GM20000 (cell line): ENCODE results near the gene OR2T11.
A peak's percentile ranks its signal among the peaks of the same experiment; 100 is the strongest.

Experiments used
- DNase-seq: peaks from one replicate; pipeline ENCODE4 v3.0.0; 2012; ENCODE audit warnings: low spot score
- TF ChIP-seq, protein P1 (sequence below): IDR thresholded peaks from 2 replicates; pipeline ENCODE4 v1.5.1; 2012; ENCODE audit warnings: mild to moderate bottlenecking, control low read depth; ENCODE audit errors: extremely low read depth, missing control alignments

Gene OR2T11

DNA sequence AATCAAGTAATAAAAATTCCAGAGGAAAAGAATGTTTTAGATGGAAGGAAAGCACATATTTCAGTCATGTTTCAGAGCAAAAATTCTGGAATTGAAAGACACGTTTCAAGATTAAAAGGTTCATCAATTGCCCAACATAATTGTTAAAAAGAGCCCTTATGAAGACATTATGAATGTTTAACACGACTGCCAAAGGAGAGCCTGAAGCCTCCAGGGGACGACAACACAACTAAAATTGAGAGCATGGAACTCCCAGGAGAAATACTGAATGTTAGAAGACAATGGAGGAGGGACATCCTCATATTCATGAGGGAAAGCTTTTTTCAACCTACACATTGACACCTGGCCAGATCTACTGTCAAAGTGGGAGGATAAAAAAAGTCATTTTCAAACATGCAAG, 16.0 kb downstream of the OR2T11 start:
- DNase-seq = peak; percentile 33
- TF ChIP-seq, protein P1, sequence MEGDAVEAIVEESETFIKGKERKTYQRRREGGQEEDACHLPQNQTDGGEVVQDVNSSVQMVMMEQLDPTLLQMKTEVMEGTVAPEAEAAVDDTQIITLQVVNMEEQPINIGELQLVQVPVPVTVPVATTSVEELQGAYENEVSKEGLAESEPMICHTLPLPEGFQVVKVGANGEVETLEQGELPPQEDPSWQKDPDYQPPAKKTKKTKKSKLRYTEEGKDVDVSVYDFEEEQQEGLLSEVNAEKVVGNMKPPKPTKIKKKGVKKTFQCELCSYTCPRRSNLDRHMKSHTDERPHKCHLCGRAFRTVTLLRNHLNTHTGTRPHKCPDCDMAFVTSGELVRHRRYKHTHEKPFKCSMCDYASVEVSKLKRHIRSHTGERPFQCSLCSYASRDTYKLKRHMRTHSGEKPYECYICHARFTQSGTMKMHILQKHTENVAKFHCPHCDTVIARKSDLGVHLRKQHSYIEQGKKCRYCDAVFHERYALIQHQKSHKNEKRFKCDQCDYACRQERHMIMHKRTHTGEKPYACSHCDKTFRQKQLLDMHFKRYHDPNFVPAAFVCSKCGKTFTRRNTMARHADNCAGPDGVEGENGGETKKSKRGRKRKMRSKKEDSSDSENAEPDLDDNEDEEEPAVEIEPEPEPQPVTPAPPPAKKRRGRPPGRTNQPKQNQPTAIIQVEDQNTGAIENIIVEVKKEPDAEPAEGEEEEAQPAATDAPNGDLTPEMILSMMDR = peak; percentile 55

DNA sequence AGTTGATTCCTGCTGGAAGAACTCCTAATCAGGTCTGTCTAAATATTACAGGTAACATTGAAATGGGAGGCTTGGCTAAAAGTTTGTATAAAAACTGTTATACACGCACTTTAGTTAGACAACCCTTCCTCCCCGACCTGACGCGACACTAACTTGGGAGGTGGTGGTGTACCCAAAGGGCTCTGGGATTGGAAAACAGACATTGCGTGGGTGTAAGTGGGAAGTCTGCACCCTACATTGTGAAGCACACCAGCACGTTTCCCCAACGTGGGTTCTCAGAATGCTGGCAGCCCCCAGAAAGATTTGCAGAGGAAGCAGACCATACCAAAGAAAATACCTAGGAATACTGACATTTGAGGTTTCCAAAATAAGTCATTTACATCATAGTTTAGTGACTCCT, 16.8 kb downstream of the OR2T11 start:
- TF ChIP-seq, protein P1 = no peak
- DNase-seq = no peak

DNA sequence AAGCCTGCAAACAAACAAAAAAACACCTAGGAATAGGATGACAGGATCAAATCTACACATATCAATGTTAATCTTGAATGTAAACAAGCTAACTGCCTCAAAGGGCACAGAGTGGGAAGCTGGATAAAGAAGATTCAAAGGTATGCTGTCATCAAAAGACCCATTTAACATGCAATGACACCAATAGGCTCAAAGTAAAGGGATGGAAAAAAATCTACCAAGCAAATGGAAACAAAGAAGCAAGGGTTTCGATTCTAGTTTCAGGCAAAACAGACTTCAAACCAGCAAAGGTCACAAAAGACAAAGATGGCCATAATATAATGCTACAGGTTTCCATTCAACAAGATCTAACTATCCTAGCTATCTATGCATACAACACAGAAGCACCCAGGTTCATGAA, 21.1 kb downstream of the OR2T11 start:
- TF ChIP-seq, protein P1 = no peak
- no peak for DNase-seq

DNA sequence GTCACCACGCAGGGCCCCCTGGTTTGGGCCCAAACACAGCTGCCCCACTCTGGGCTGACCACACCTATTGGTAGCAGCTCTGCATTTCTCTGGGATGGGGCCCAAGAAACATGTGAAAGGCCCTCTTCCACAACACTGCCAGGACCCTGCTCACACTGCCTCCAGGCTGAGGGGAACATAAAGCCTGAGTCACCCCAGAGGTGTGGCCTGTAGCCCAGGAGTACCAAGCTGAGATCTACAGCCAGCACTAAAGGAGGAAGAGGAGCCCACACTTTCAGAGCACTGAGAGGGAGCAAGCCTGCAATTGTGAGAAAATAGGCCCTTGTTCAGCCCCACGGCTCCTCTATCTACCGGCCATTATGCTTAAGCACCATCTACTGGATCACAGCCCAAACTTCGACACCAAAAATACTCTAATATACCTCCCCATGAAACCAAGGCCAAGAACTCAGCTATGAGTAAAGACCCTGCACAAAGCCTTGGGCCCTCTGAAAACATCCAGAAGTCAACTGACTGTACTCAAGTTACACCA, 22.9 kb downstream of the OR2T11 start:
- DNase-seq = no peak
- TF ChIP-seq, protein P1 = no peak

DNA sequence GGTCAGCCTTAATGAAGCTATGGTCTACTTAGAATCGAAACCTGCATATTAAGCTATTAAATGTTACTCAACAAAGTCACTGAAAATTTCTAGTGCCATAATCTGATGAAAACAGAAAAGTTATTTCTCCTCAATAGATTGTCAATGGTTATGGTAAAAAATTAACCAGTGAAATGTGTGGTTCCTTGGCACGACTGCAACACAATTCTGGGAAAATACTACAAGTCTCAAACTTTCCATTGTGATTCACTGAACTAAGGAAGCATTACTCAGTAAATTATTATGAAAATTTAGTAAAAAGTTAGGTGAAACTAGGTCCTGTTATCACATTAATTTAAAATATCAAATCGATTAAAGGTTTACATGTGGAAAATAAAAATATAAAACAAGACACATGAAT, 24.6 kb downstream of the OR2T11 start:
- no peak for DNase-seq
- TF ChIP-seq, protein P1 = no peak

DNA sequence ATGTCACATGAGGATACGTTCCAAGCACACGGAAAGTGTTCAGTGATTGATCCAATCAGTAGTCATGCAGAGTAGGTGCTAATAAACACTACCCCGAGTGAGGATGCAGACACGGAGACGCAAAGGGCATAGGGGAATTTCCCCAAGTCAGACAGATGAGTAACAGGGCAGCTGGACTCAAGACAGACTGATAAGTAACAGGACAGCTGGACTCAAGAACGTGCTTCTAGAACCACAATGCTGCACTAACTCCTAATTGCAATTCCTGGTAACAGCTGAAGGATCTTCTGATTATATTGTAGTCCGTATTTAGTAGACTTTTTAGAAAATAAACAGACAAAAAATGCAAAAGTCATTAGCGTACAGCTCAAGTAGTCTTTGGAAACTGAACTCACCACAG, 35.5 kb downstream of the OR2T11 start:
- TF ChIP-seq, protein P1 = no peak
- DNase-seq = no peak

DNA sequence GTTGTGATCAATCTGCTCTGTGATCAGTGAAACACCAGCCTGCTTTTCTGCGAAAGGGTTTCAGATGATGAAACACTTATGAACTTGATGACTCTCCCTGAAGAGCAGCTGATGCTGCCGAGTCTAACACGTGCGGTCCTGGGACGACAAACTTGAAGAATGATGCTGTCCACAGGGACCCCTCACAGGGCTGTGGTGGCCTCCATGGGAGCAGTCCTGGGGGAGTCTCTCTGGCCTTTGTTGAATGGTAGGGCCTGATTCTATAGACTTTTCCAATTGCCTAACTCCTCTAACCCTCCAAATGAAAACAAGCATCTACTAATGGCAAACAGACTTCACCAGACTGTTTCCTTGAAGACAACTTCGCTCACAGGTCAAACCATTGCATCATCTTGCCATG, 37.3 kb downstream of the OR2T11 start, which contains the start of gene OR2T10:
Gene OR2T10, minus strand, starts transcription at position 112 of the 400 bp plus-strand sequence. CDS start 3,932 bp downstream, outside the sequence.
- TF ChIP-seq, protein P1 = no peak

More for the DNA sequence above, 37.3 kb downstream of the OR2T11 start, which contains the start of gene OR2T10:
- DNase-seq = no peak
